ENCODE measurements around the gene SCD5.
A peak's percentile ranks its signal among the peaks of the same experiment; 100 is the strongest.

The SCD5 gene

GRCh38 chr4:82758701-82759685, 39.6 kb downstream of the SCD5 start:
- DNase-seq: no peak

GRCh38 chr4:82756061-82756460, 42.5 kb downstream of the SCD5 start:
- DNase-seq: no peak

- no peak for DNase-seq
Observed at GRCh38 chr4:82755650-82756049, 42.9 kb downstream of the SCD5 start.

- DNase-seq: no peak
Observed at GRCh38 chr4:82754513-82755165, 44.0 kb downstream of the SCD5 start.

GRCh38 chr4:82753725-82754410, 44.7 kb downstream of the SCD5 start:
- no peak for DNase-seq

- DNase-seq: no peak
Observed at GRCh38 chr4:82753238-82753637, 45.4 kb downstream of the SCD5 start.

GRCh38 chr4:82748810-82749470, 49.7 kb downstream of the SCD5 start:
- DNase-seq: no peak

GRCh38 chr4:82747686-82748575, 50.7 kb downstream of the SCD5 start:
- peak; percentile 25 for DNase-seq

- no peak for DNase-seq
Observed at GRCh38 chr4:82746705-82747574, 51.7 kb downstream of the SCD5 start.

GRCh38 chr4:82745173-82745842, 53.3 kb downstream of the SCD5 start:
- DNase-seq: no peak

GRCh38 chr4:82744284-82744968, 54.2 kb downstream of the SCD5 start:
- no peak for DNase-seq

GRCh38 chr4:82741188-82741587, 57.4 kb downstream of the SCD5 start:
- DNase-seq: no peak

GRCh38 chr4:82739287-82740190, 59.1 kb downstream of the SCD5 start:
- DNase-seq: no peak

GRCh38 chr4:82737354-82737753, 61.2 kb downstream of the SCD5 start:
- DNase-seq: no peak

GRCh38 chr4:82733636-82734035, 65.0 kb downstream of the SCD5 start:
- DNase-seq: no peak

- no peak for DNase-seq
Observed at GRCh38 chr4:82728301-82728700, 70.3 kb downstream of the SCD5 start.

GRCh38 chr4:82726596-82726995, 72.0 kb downstream of the SCD5 start:
- DNase-seq: no peak

GRCh38 chr4:82721819-82722423, 76.7 kb downstream of the SCD5 start:
- DNase-seq: peak; percentile 3

Data from NCI-H1105 (cell line).